NCI-H1417 (cell line): Measurements from ENCODE around the gene NPIPB6.

Experiments
- DNase-seq, 3 experiments: peaks; one replicate each; lab custom pipeline; 2025; lab: John Stamatoyannopoulos, UW

NPIPB6 gene

GRCh38 chr16:28324235-28324886 is 38.9 kb downstream of the NPIPB6 start:
- peak in 1 of 3 experiments; percentile 11 for DNase-seq

GRCh38 chr16:28321700-28322411 is 41.5 kb downstream of the NPIPB6 start:
- DNase-seq = no peak

- DNase-seq = no peak
Measured at GRCh38 chr16:28320741-28321140, 42.6 kb downstream of the NPIPB6 start.

- no peak for DNase-seq
Measured at GRCh38 chr16:28320023-28320561, 43.2 kb downstream of the NPIPB6 start.

- no peak for DNase-seq
Measured at GRCh38 chr16:28319476-28320022, 43.8 kb downstream of the NPIPB6 start.

GRCh38 chr16:28318042-28318744 is 45.1 kb downstream of the NPIPB6 start:
- no peak for DNase-seq

GRCh38 chr16:28317040-28317880 is 46.0 kb downstream of the NPIPB6 start:
- peak in 2 of 3 experiments; percentile 16 to 39 for DNase-seq

GRCh38 chr16:28316054-28316453 is 47.3 kb downstream of the NPIPB6 start:
- DNase-seq = no peak

- DNase-seq = no peak
Measured at GRCh38 chr16:28313587-28313986, 49.7 kb downstream of the NPIPB6 start.

- no peak for DNase-seq
Measured at GRCh38 chr16:28312327-28312726, 51.0 kb downstream of the NPIPB6 start.

GRCh38 chr16:28311913-28312312 is 51.4 kb downstream of the NPIPB6 start:
- no peak for DNase-seq

GRCh38 chr16:28311413-28311812 is 51.9 kb downstream of the NPIPB6 start:
- DNase-seq = no peak

GRCh38 chr16:28310796-28311195 is 52.5 kb downstream of the NPIPB6 start:
- no peak for DNase-seq

GRCh38 chr16:28309811-28310311 is 53.4 kb downstream of the NPIPB6 start:
- DNase-seq = no peak

GRCh38 chr16:28308794-28309584 is 54.3 kb downstream of the NPIPB6 start:
- DNase-seq = no peak

GRCh38 chr16:28307936-28308335 is 55.4 kb downstream of the NPIPB6 start:
- no peak for DNase-seq

GRCh38 chr16:28304214-28304613 is 59.1 kb downstream of the NPIPB6 start:
- no peak for DNase-seq

- DNase-seq = no peak
Measured at GRCh38 chr16:28303132-28303531, 60.2 kb downstream of the NPIPB6 start.

- no peak for DNase-seq
Measured at GRCh38 chr16:28301620-28302019, 61.7 kb downstream of the NPIPB6 start.

- DNase-seq = no peak
Measured at GRCh38 chr16:28301154-28301553, 62.2 kb downstream of the NPIPB6 start.
